ENCODE results near the gene CACNA1E. TPM values are rescaled to one million over a fixed set of nuclear protein-coding genes. Genes with fewer than 3 reads are reported as not detected.

The CACNA1E gene
- total RNA-seq, 1 donor from 2014 or later, result not detected

Small RNA genes lying within 50 kb of the gene (small RNA-seq; reads per million reads assigned to genes)
- gene RF00017 (not detected), gene RNA5SP70 (not detected)
